ENCODE data around the gene TACC2.

- no peak for TF ChIP-seq EZH2 (IDR thresholded peaks at IDR 0.05; ENCODE audit: insufficient read depth, low read length)
- no peak for TF ChIP-seq CTCF (IDR thresholded peaks at IDR 0.05; ENCODE audit: insufficient read depth, low read depth, low read length)
Measured at GRCh38 chr10:122288917-122289316, 300.0 kb downstream of the TACC2 start.

Measured in astrocyte (in vitro differentiated cells and primary cell).